HAP-1 (cell line): ENCODE measurements around the gene C11orf65.
A peak's percentile ranks its signal among the peaks of the same experiment; 100 is the strongest.
"Not testable (repeated sequence)": the region's sequence is repeated elsewhere in the genome, so short reads cannot be mapped to it uniquely, and the experiment has no call there.

Source experiments
- DNase-seq, 2 experiments: peaks; one replicate each; pipeline ENCODE4 v3.0.0-alpha.2; 2016 to 2020; ENCODE audit warnings: low spot score in 2 of 2
- H3K27me3 ChIP-seq: fragments of 250-450 bp; sonication (Bioruptor Pico); 2 replicates; pipeline ENCODE4 v1.5.1; 2020; ENCODE audit warnings: low read depth, mild to moderate bottlenecking, moderate library complexity
- H3K36me3 ChIP-seq: fragments of 250-450 bp; sonication (Bioruptor Pico); replicated peaks from 2 replicates; pipeline ENCODE4 v1.5.1; 2020; ENCODE audit warnings: mild to moderate bottlenecking
- H3K4me1 ChIP-seq: fragments of 250-450 bp; sonication (Bioruptor Pico); 2 replicates; pipeline ENCODE4 v1.5.1; 2020; ENCODE audit warnings: mild to moderate bottlenecking
- H3K4me3 ChIP-seq: fragments of 250-450 bp; sonication (Bioruptor Pico); 2 replicates; pipeline ENCODE4 v1.5.1; 2020; ENCODE audit warnings: mild to moderate bottlenecking, moderate library complexity
- H3K9me3 ChIP-seq: fragments of 250-450 bp; sonication (Bioruptor Pico); 2 replicates; pipeline ENCODE4 v1.5.1; 2020; ENCODE audit warnings: mild to moderate bottlenecking, moderate library complexity
- in situ Hi-C: fragments of 300-500 bp; cut with MboI; formaldehyde crosslinking; loops from 3 replicates; pipeline ENCODE4 v1.14.3; 2020; ENCODE audit warnings: low sequenced_read_pairs, inconsistent platforms, mixed read lengths

C11orf65 gene

GRCh38 chr11:108436594-108436993, 30.7 kb downstream of the C11orf65 start:
- no peaks in the 10 kb centered on the region; the same call in 1 of the 2 replicates for H3K9me3 ChIP-seq
- H3K27me3 ChIP-seq = no peaks in the 10 kb centered on the region; the same call in 1 of the 2 replicates
- no peak overlapping the region for H3K4me3 ChIP-seq
- H3K36me3 ChIP-seq = no peaks in the 10 kb centered on the region
- no peaks in the 10 kb centered on the region for H3K4me1 ChIP-seq
- DNase-seq = no peak
- in situ Hi-C loops = no loop called here

GRCh38 chr11:108435066-108435465, 32.3 kb downstream of the C11orf65 start:
- Histone ChIP-seq H3K27me3 (no peaks in the 10 kb centered on the region; the same call in 1 of the 2 replicates), H3K4me3 (no peak overlapping the region), H3K9me3 (no peaks in the 10 kb centered on the region; the same call in 1 of the 2 replicates), H3K4me1 (no peaks in the 10 kb centered on the region), H3K36me3 (no peaks in the 10 kb centered on the region)
- in situ Hi-C loops = no loop called here
- no peak for DNase-seq

- DNase-seq = no peak
- in situ Hi-C loops = no loop called here
- H3K36me3 ChIP-seq = no peaks in the 10 kb centered on the region
- no peaks in the 10 kb centered on the region for H3K27me3 ChIP-seq
- H3K9me3 ChIP-seq = no peaks in the 10 kb centered on the region; the same call in 1 of the 2 replicates
- H3K4me1 ChIP-seq = no peaks in the 10 kb centered on the region
- H3K4me3 ChIP-seq = no peak overlapping the region
Measured at GRCh38 chr11:108432783-108433182, 34.5 kb downstream of the C11orf65 start.

GRCh38 chr11:108431997-108432396, 35.3 kb downstream of the C11orf65 start:
- in situ Hi-C loops = no loop called here
- Histone ChIP-seq H3K27me3 (no peaks in the 10 kb centered on the region), H3K4me1 (no peaks in the 10 kb centered on the region), H3K9me3 (no peaks in the 10 kb centered on the region; the same call in 1 of the 2 replicates), H3K4me3 (no peak overlapping the region), H3K36me3 (no peaks in the 10 kb centered on the region)
- DNase-seq = no peak

- in situ Hi-C loops = no loop called here
- no peak for DNase-seq
- Histone ChIP-seq H3K36me3 (no peaks in the 10 kb centered on the region), H3K4me3 (no peak overlapping the region), H3K27me3 (no peaks in the 10 kb centered on the region), H3K9me3 (no peaks in the 10 kb centered on the region; the same call in 1 of the 2 replicates), H3K4me1 (no peaks in the 10 kb centered on the region)
Measured at GRCh38 chr11:108431370-108431769, 36.0 kb downstream of the C11orf65 start.

GRCh38 chr11:108417551-108417950, 49.8 kb downstream of the C11orf65 start:
- H3K4me1 ChIP-seq, H3K27me3 ChIP-seq, in situ Hi-C loops, H3K36me3 ChIP-seq, H3K4me3 ChIP-seq, H3K9me3 ChIP-seq: not testable (repeated sequence)
- peak; percentile 7 to 61 for DNase-seq

GRCh38 chr11:108414958-108415357, 52.4 kb downstream of the C11orf65 start:
- Histone ChIP-seq H3K4me1 (no peaks in the 10 kb centered on the region), H3K9me3 (no peaks in the 10 kb centered on the region), H3K27me3 (no peaks in the 10 kb centered on the region; the same call in 1 of the 2 replicates), H3K36me3 (no peaks in the 10 kb centered on the region), H3K4me3 (no peak overlapping the region)
- DNase-seq = no peak
- in situ Hi-C loops = no loop called here

GRCh38 chr11:108405706-108406105, 61.6 kb downstream of the C11orf65 start:
- H3K9me3 ChIP-seq = no peaks in the 10 kb centered on the region
- no peak for DNase-seq
- no peaks in the 10 kb centered on the region for H3K4me1 ChIP-seq
- in situ Hi-C loops = no loop called here
- H3K4me3 ChIP-seq = no peak overlapping the region
- H3K36me3 ChIP-seq = no peaks in the 10 kb centered on the region
- H3K27me3 ChIP-seq = no peaks in the 10 kb centered on the region

GRCh38 chr11:108403052-108403451, 64.3 kb downstream of the C11orf65 start:
- no peaks in the 10 kb centered on the region for H3K9me3 ChIP-seq
- no peaks in the 10 kb centered on the region for H3K27me3 ChIP-seq
- no peaks in the 10 kb centered on the region for H3K4me1 ChIP-seq
- in situ Hi-C loops = no loop called here
- no peak for DNase-seq
- no peaks in the 10 kb centered on the region for H3K36me3 ChIP-seq
- H3K4me3 ChIP-seq = no peak overlapping the region

- Histone ChIP-seq H3K36me3 (no peaks in the 10 kb centered on the region), H3K27me3 (no peaks in the 10 kb centered on the region), H3K4me3 (no peak overlapping the region), H3K4me1 (no peaks in the 10 kb centered on the region), H3K9me3 (no peaks in the 10 kb centered on the region)
- no peak for DNase-seq
- in situ Hi-C loops = no loop called here
Measured at GRCh38 chr11:108402241-108402640, 65.1 kb downstream of the C11orf65 start.

- no peaks in the 10 kb centered on the region for H3K27me3 ChIP-seq
- DNase-seq = no peak
- H3K4me3 ChIP-seq = no peak overlapping the region
- no peaks in the 10 kb centered on the region for H3K36me3 ChIP-seq
- H3K4me1 ChIP-seq = no peaks in the 10 kb centered on the region
- in situ Hi-C loops = no loop called here
- no peaks in the 10 kb centered on the region for H3K9me3 ChIP-seq
Measured at GRCh38 chr11:108398439-108398838, 68.9 kb downstream of the C11orf65 start.

- in situ Hi-C loops, H3K27me3 ChIP-seq, H3K9me3 ChIP-seq, H3K36me3 ChIP-seq, DNase-seq, H3K4me1 ChIP-seq, H3K4me3 ChIP-seq: not testable (repeated sequence)
Measured at GRCh38 chr11:108396672-108397071, 70.7 kb downstream of the C11orf65 start.

- no peaks in the 10 kb centered on the region for H3K27me3 ChIP-seq
- in situ Hi-C loops = no loop called here
- H3K4me1 ChIP-seq = no peaks in the 10 kb centered on the region
- DNase-seq = no peak
- no peak overlapping the region for H3K4me3 ChIP-seq
- H3K9me3 ChIP-seq = no peaks in the 10 kb centered on the region
- H3K36me3 ChIP-seq = no peaks in the 10 kb centered on the region
Measured at GRCh38 chr11:108394744-108395284, 72.5 kb downstream of the C11orf65 start.

- H3K4me3 ChIP-seq = no peak overlapping the region
- H3K9me3 ChIP-seq = no peaks in the 10 kb centered on the region
- in situ Hi-C loops = no loop called here
- no peaks in the 10 kb centered on the region for H3K36me3 ChIP-seq
- H3K27me3 ChIP-seq = no peaks in the 10 kb centered on the region
- DNase-seq = no peak
- no peaks in the 10 kb centered on the region for H3K4me1 ChIP-seq
Measured at GRCh38 chr11:108393046-108393445, 74.3 kb downstream of the C11orf65 start.

GRCh38 chr11:108392353-108392752, 75.0 kb downstream of the C11orf65 start:
- Histone ChIP-seq H3K4me3 (no peak overlapping the region), H3K27me3 (no peaks in the 10 kb centered on the region), H3K36me3 (no peaks in the 10 kb centered on the region), H3K4me1 (no peaks in the 10 kb centered on the region), H3K9me3 (no peaks in the 10 kb centered on the region)
- in situ Hi-C loops = no loop called here
- DNase-seq = no peak
